Measurements from ENCODE around the gene HMBS.

GRCh38 chr11:119093942-119094815, 9.5 kb downstream of the HMBS start:
- TF ChIP-seq CTCF (IDR thresholded peaks at IDR 0.05 in 4 of 5, conservative IDR thresholded peaks at IDR 0.05 in 1 of 5): no peak
- TF ChIP-seq POLR2A (IDR thresholded peaks at IDR 0.05): no peak

Data from gastrocnemius medialis (tissue), 4 donors.